ENCODE data around the gene GARIN5A. TPM values are rescaled to one million over a fixed set of nuclear protein-coding genes. Genes with fewer than 3 reads are reported as not detected.
A peak's percentile ranks its signal among the peaks of the same experiment; 100 is the strongest.

GARIN5A gene
- total RNA-seq, 1 experiment from 2014 or later: 0.84 TPM

GRCh38 chr19:50512999-50513745 lies 36.5 kb upstream of the GARIN5A start:
- ChIA-PET POLR2A (ENCODE audit: low non-redundant PET) (no interaction called here), CTCF (no interaction called here)
- no TSS peak for BruUV-seq (replicated peaks)

GRCh38 chr19:50512112-50512998 lies 35.7 kb upstream of the GARIN5A start:
- Histone ChIP-seq H3K4me1 (ENCODE audit: insufficient read depth, low read length, poor library complexity, severe bottlenecking) (peaks cover 6% of the 10 kb centered on the region), H3K27ac (ENCODE audit: low read depth, low read length, poor library complexity, severe bottlenecking) (peak overlapping the region; percentile 90), H3K27me3 (replicated peaks; ENCODE audit: insufficient read depth, low read depth, low read length, poor library complexity) (no peaks in the 10 kb centered on the region), H3K9me3 (ENCODE audit: low read depth, low read length, poor library complexity, severe bottlenecking) (no peaks in the 10 kb centered on the region), H3K36me3 (ENCODE audit: insufficient read depth, low read length, poor library complexity, severe bottlenecking) (no peaks in the 10 kb centered on the region), H3K4me3 (ENCODE audit: low read depth, low read length, poor library complexity, severe bottlenecking) (peak overlapping the region; percentile 63)
- POLR2A ChIA-PET (ENCODE audit: low non-redundant PET): interaction anchor here (0.6 kb wide), 1 partner anchor 61 kb away, joined by 3 read pairs; no protein-coding TSS in a partner anchor
- TF ChIP-seq EZH2 (IDR thresholded peaks at IDR 0.05; ENCODE audit: borderline replicate concordance, low read depth, low read length, poor library complexity, severe bottlenecking): no peak
- TF ChIP-seq CTCF (conservative IDR thresholded peaks at IDR 0.05; ENCODE audit: low read depth, low read length): no peak
- DNase-seq (ENCODE audit: low spot score): no peak
- intact Hi-C loops (cut with micrococcal nuclease; ENCODE audit: unreplicated experiment): loop anchor here (5.0 kb wide), 1 partner anchor 135 kb away; the partner anchor contains the start of gene NR1H2
- no TSS peak for BruUV-seq (replicated peaks)
- CTCF ChIA-PET: interaction anchor here (0.8 kb wide), 1 partner anchor 44 kb away, joined by 3 read pairs; no protein-coding TSS in a partner anchor

More at GRCh38 chr19:50512999-50513745, 36.5 kb upstream of the GARIN5A start:
- Histone ChIP-seq H3K27ac (ENCODE audit: low read depth, low read length, poor library complexity, severe bottlenecking) (no peak overlapping the region), H3K4me3 (ENCODE audit: low read depth, low read length, poor library complexity, severe bottlenecking) (no peak overlapping the region), H3K9me3 (ENCODE audit: low read depth, low read length, poor library complexity, severe bottlenecking) (no peaks in the 10 kb centered on the region), H3K4me1 (ENCODE audit: insufficient read depth, low read length, poor library complexity, severe bottlenecking) (peaks cover 6% of the 10 kb centered on the region), H3K36me3 (ENCODE audit: insufficient read depth, low read length, poor library complexity, severe bottlenecking) (no peaks in the 10 kb centered on the region), H3K27me3 (replicated peaks; ENCODE audit: insufficient read depth, low read depth, low read length, poor library complexity) (no peaks in the 10 kb centered on the region)
- TF ChIP-seq EZH2 (IDR thresholded peaks at IDR 0.05; ENCODE audit: borderline replicate concordance, low read depth, low read length, poor library complexity, severe bottlenecking) (no peak), CTCF (conservative IDR thresholded peaks at IDR 0.05; ENCODE audit: low read depth, low read length) (no peak)
- no peak for DNase-seq (ENCODE audit: low spot score)
- intact Hi-C loops (cut with micrococcal nuclease; ENCODE audit: unreplicated experiment): loop anchor here (5.0 kb wide), 1 partner anchor 136 kb away; the partner anchor contains the start of gene NR1H2

GRCh38 chr19:50511069-50511822 lies 34.6 kb upstream of the GARIN5A start, which contains the start of gene JOSD2:
TSS of gene JOSD2 (minus strand) at chr19:50511191. CDS start at chr19:50510431, 760 bp downstream.
- intact Hi-C loops (cut with micrococcal nuclease; ENCODE audit: unreplicated experiment): loop anchor here (5.0 kb wide), 1 partner anchor 134 kb away; the partner anchor contains the start of gene NR1H2
- ChIA-PET CTCF (interaction anchor here (0.5 to 1.2 kb wide), 4 partner anchors 26 to 848 kb away, joined by 3 read pairs; no protein-coding TSS in a partner anchor), POLR2A (ENCODE audit: low non-redundant PET) (interaction anchor here (0.5 to 0.6 kb wide), 3 partner anchors 38 to 134 kb away, joined by 3 to 12 read pairs (median 3); no protein-coding TSS in a partner anchor)

More at GRCh38 chr19:50511069-50511822, 34.6 kb upstream of the GARIN5A start, which contains the start of gene JOSD2:
- peak within 1 kb of the TSS; percentile 90 for H3K27ac ChIP-seq (ENCODE audit: low read depth, low read length, poor library complexity, severe bottlenecking)
- peaks cover 6% of the 10 kb centered on the region for H3K4me1 ChIP-seq (ENCODE audit: insufficient read depth, low read length, poor library complexity, severe bottlenecking)
- H3K4me3 ChIP-seq (ENCODE audit: low read depth, low read length, poor library complexity, severe bottlenecking): peak within 1 kb of the TSS; percentile 63
- H3K9me3 ChIP-seq (ENCODE audit: low read depth, low read length, poor library complexity, severe bottlenecking): no peaks in the 10 kb centered on the region
- H3K27me3 ChIP-seq (replicated peaks; ENCODE audit: insufficient read depth, low read depth, low read length, poor library complexity): no peaks in the 10 kb centered on the region
- BruUV-seq (replicated peaks): no TSS peak
- H3K36me3 ChIP-seq (ENCODE audit: insufficient read depth, low read length, poor library complexity, severe bottlenecking): no peaks in the 10 kb centered on the region
- no peak for TF ChIP-seq CTCF (conservative IDR thresholded peaks at IDR 0.05; ENCODE audit: low read depth, low read length)
- TF ChIP-seq EZH2 (IDR thresholded peaks at IDR 0.05; ENCODE audit: borderline replicate concordance, low read depth, low read length, poor library complexity, severe bottlenecking): no peak
- DNase-seq (ENCODE audit: low spot score): peak; percentile 100
